ENCODE results near the gene MYL6. TPM values are rescaled to one million over a fixed set of nuclear protein-coding genes. Genes with fewer than 3 reads are reported as not detected.

MYL6 gene
- total and polyA plus RNA-seq, 9 of the 15 experiments (the other 6 are each of a cell fraction or from before 2014, with no cell fraction given), result 557 to 1,664 (median 958) TPM

- no peak for TF ChIP-seq ZNF75A (CRISPR knock-in tag; IDR thresholded peaks at IDR 0.05)
- TF ChIP-seq TEAD1 (CRISPR knock-in tag; IDR thresholded peaks at IDR 0.05), result no peak
- TF ChIP-seq ZNF24 (IDR thresholded peaks at IDR 0.05), result peak; percentile 47; the same call in 1 of the 2 replicates
- TF ChIP-seq MAFK (IDR thresholded peaks at IDR 0.05; ENCODE audit: low read length), result no peak
- TF ChIP-seq KLF16 (IDR thresholded peaks at IDR 0.05), result no peak
- TF ChIP-seq SRSF1 (IDR thresholded peaks at IDR 0.05; ENCODE audit: low read depth, low read length), result no peak
- TF ChIP-seq NBN (IDR thresholded peaks at IDR 0.05; ENCODE audit: low read depth), result peak; percentile 88
- no peak for TF ChIP-seq ZNF134 (CRISPR knock-in tag; conservative IDR thresholded peaks at IDR 0.05)
- peak; percentile 97 for TF ChIP-seq GABPA (tag; conservative IDR thresholded peaks at IDR 0.05; ENCODE audit: low read depth)
- peak; percentile 91; the same call in 1 of the 2 replicates for TF ChIP-seq THRB (CRISPR knock-in tag; conservative IDR thresholded peaks at IDR 0.05)
- TF ChIP-seq LCOR (CRISPR knock-in tag; IDR thresholded peaks at IDR 0.05), result peak; percentile 96
- no peak for TF ChIP-seq ZC3H11A (IDR thresholded peaks at IDR 0.05; ENCODE audit: low read depth, low read length)
- no peak for TF ChIP-seq RBM25 (IDR thresholded peaks at IDR 0.05; ENCODE audit: low read depth, low read length, severe bottlenecking)
- no peak for TF ChIP-seq CCNT2 (IDR thresholded peaks at IDR 0.05; ENCODE audit: borderline replicate concordance, extremely low read depth, insufficient read length, low read depth, low read length)
- peak; percentile 96 for TF ChIP-seq SMAD1 (IDR thresholded peaks at IDR 0.05; ENCODE audit: low read depth, low read length, partially characterized antibody)
- no peak for TF ChIP-seq HOMEZ (CRISPR knock-in tag; IDR thresholded peaks at IDR 0.05)
- peak; percentile 85 for TF ChIP-seq NR2C2 (CRISPR knock-in tag; IDR thresholded peaks at IDR 0.05)
- peak; percentile 99 for TF ChIP-seq NR2C2 (tag; IDR thresholded peaks at IDR 0.05)
- TF ChIP-seq NR4A1 (CRISPR knock-in tag; IDR thresholded peaks at IDR 0.05), result no peak
- 0 out of 2 replicates have a peak, but pooled peaks have one; percentile 56 for TF ChIP-seq NR4A1 (tag; IDR thresholded peaks at IDR 0.05)
- TF ChIP-seq THAP7 (CRISPR knock-in tag; IDR thresholded peaks at IDR 0.05), result no peak
- 0 out of 2 replicates have a peak, but pooled peaks have one; percentile 11 for TF ChIP-seq CAMTA2 (CRISPR knock-in tag; conservative IDR thresholded peaks at IDR 0.05)
- TF ChIP-seq NCOR1 (IDR thresholded peaks at IDR 0.05), result peak; percentile 70
- no peak for TF ChIP-seq ZNF586 (CRISPR knock-in tag; conservative IDR thresholded peaks at IDR 0.05)
- TF ChIP-seq ZNF707 (CRISPR knock-in tag; conservative IDR thresholded peaks at IDR 0.05), result no peak
- no peak for TF ChIP-seq ZNF449 (CRISPR knock-in tag; IDR thresholded peaks at IDR 0.05)
These were observed 41.7 kb upstream of the MYL6 start, which contains the start of gene RPL41 (continued) for GRCh38 chr12:56116267-56117081.

All from K562 (cell line).